HG03520 (cell line): Measurements from ENCODE around the gene RRAS.
A peak's percentile ranks its signal among the peaks of the same experiment; 100 is the strongest.

ENCODE experiments used
- ATAC-seq: cut with Tn5 transposase; IDR thresholded peaks from one replicate; pipeline ENCODE4 v1.9.1; 2021; ENCODE audit warnings: mild to moderate bottlenecking, moderate library complexity; ENCODE audit not compliant: unreplicated experiment

The RRAS gene

DNA sequence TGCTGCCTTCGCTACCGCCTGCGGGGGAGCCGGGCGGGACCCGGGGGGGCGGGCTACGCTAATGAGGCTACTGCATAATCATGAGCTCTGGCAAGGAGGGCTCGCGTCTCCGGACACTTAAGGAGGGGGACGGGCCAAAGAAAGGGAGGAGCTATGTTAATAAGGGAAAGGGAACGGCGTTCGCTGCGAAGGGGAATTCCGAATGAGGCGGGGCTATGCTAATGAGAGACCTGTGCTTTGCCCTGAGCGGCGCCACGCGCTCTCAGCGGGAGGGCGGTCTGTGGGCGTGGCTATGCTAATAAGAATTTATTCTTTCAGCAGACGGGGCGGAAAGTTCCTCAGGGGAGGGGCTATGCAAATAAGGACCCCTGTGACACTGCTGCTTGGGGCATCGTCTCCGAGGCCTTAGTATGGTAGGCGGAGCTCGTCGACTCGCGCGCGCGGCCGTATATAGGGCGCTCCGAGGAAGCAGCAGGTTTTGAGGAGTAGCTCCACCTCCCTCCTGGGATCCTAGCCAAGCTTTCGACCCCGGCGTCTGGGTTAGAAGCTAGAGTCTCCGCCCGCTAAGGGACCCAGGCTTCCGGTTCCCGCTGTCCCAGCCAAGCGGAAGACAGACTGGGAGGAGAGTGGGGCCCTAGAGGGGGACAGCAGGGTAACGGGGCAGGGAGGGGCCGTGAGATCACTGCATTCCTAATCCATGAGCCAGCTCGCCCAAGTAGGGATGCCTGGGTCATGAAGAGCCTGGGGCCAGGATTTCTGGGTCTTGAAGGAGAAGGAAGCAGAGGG lies at the start of gene RRAS:
TSS of gene RRAS (minus strand) at position 31 of the 786 bp plus-strand sequence. CDS start 45 bp downstream, outside the sequence.
- peak; percentile 45 for ATAC-seq

DNA sequence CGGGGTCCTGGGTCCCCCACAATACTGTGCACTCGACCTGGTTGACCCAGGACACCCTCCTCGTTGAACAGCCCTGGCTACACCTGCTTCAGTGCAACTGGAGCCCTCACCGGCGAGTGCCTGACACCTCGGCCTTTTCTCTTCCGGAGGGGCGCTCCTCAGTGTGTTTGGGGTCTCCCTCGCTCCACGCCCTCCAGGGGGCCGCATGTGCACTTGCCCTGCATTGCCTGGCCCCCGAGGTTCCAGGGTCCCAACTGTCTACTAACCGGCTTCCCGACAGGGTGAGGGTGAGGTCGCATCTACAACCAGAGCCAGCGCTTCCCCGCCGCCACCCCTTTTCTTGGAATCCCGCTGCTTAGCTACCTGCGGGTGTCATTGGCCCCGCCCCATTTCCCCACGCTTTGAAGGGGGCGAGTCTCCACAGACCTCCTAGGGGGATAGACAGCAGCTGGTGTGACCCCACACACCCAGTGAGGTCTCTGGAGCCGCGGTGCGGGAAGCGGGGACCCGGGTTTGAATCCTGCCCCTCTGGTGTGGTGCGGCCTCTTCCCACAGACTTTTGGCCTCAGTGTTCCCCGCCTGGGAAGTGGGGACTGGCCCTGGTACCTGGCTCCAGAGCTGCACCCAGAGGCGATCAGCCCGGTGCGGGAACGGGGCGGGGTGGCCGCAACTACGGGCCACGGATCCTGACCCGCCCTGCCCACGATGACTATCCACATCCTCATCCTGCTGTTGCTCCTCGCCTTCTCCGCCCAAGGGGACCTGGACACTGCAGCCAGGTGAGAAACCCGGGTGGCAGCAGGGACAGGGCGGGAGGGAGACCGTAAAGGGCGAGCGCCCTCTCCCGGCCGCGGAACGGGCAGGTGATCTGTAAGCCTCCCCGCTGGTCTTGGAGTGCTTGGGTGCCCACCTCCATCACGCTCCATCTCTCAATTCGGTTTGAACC lies 49.5 kb upstream of the RRAS start, which contains the start of gene ADM5:
TSS of gene ADM5 (plus strand) at position 462 of the 946 bp plus-strand sequence. CDS start at position 706, 244 bp downstream.
- ATAC-seq: no peak

DNA sequence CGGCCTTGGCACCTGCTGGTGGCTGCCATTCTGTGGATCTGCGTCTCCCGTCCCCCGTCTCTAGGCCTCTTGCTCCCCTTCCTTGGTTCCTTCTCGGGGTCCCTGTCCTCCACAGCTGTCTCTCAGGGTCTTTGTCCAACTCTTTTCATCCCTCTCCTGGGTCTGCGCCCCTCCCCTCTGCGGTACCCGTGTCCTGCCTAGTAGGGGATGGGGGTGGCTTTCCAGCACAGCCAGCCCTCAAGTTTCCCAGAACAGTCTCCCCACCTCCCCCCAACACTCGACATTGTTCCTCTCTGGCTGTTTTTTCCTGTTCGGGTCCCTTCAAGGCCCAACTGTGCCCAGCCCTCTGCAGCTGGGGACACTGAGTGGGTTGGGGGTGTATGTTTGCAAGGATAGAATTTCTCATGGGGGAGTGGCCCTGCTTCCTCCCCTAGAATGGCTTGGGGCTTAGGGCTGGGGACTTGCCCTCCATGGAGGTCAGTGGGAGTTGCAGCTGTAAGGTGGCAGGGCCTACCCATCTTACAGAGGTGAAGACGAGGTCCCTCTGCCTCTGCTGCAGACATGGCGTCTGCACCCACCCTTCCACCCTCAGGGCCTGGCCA lies 48.7 kb upstream of the RRAS start:
- no peak for ATAC-seq

DNA sequence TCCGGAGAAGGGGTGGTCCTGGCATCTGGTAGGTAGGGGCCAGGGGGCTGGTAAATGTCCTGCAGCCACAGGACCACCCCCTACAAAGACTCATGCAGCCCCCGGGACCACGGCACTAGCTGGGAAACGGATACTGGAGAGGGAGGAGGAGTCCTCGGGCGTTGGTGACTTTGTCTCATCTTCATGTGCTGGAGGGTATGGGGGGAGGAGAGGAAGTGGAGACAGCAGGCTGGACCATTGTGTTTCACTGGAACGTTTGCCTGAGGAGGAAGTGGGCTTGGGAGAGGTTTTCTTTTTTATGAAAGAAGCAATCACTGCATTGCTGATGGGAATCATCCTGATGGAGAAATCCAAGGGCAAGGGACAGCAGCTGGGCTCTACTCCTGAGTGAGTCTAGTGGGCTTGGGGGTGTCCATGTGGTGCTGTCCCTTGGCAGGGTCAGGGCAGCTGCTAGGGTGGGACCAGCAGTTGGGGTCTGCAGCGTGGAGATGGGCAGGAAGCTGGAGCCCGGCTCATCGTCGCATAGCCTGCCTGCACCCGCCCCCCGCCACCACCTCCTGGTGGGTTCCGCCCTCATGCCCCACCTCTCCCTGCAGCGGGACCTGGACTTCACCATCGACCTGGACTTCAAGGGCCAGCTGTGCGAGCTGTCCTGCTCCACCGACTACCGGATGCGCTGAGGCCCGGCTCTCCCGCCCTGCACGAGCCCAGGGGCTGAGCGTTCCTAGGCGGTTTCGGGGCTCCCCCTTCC lies 47.8 kb upstream of the RRAS start:
- ATAC-seq: no peak

DNA sequence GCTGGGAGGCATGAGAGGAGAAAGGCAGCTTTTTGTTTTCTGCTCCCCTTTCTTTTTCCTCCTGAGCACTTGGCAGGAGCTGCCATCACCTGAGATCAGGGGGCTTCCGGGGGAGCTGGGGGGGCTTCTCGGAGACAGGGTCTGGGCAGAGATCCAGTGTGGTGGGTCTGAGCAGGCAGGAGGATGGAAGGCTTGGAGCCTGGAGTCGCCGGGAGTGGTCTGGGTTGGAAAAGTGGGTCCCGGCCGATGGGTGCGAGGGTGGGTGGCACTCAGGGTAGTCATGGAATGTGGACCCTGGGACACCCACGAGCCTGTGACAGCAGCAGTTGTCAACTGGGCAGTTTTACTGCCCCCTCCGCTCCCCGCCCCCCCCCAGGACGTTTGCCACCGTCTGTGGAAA lies 47.2 kb upstream of the RRAS start:
- no peak for ATAC-seq

DNA sequence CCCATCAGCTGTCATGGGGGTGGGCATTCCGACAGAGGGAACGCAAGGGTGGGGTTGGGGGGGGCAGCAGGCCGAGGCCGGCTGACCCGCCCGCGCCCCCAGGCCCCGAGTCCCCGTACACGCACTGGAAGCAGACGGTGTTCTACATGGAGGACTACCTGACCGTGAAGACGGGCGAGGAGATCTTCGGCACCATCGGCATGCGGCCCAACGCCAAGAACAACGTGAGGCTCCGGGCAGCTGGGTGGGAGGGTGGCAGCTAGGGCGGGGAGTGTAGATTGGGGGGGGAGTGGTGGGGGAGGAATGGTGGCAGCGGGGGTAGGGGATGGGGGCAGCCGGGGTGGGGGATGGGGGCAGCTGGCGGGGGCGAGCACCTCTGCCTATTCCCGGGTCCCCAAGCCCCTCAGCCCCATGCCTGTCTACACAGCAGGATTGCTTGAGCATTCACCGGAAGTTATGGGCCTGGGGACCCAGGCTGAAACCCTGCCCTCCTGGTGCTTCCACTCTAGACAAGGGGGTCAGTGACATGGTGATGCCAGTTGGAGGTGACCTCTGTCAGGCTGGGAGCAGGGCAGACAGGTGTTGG lies 46.7 kb upstream of the RRAS start:
- ATAC-seq: no peak

DNA sequence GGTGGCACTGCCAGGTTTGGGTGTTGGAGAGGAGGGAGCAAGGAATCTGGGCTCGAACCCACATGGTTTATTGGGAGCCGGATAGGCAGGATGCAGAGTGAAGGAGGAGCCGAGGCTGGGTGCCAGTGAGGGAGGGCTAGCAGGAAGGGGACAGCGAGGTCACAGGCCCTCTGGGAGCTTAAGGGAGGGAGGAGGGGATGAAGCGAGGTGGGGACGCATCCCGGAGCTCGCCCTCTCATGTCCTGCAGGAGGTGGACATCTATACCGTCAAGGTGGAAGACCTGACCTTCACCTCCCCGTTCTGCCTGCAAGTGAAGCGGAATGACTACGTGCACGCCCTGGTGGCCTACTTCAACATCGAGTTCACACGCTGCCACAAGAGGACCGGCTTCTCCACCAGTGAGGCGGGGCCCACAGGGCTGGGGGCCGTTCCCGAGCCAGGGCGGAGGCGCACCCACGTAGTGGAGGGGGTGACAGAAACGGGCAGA lies 45.9 kb upstream of the RRAS start:
- no peak for ATAC-seq

DNA sequence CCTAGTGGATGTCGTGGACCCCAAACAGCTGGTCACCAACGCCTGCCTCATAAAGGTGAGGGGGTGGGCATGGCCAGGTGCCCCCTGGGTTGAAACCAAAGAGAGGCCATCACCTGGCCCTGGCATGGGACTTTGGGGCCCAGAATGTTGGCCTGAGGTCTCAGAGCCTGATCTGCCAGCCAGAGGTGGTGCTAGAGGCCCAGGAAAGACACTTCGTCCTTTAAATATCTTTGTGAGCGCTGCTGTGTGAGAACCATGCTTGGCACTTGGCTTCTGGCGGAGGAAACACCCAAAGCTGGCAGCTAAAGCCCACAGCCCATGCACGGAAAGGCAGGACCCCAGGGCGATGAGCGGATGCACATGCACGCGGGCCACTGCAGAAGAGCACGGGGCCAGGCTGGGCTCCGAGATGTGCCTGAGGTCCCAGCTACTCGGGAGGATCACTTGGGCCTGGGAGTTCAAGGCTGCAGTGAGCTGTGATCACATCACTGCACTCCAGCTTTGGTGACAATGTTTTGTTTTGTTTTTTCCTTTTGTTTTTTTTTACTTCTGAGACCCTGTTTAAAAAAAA lies 45.1 kb upstream of the RRAS start:
- ATAC-seq: no peak

DNA sequence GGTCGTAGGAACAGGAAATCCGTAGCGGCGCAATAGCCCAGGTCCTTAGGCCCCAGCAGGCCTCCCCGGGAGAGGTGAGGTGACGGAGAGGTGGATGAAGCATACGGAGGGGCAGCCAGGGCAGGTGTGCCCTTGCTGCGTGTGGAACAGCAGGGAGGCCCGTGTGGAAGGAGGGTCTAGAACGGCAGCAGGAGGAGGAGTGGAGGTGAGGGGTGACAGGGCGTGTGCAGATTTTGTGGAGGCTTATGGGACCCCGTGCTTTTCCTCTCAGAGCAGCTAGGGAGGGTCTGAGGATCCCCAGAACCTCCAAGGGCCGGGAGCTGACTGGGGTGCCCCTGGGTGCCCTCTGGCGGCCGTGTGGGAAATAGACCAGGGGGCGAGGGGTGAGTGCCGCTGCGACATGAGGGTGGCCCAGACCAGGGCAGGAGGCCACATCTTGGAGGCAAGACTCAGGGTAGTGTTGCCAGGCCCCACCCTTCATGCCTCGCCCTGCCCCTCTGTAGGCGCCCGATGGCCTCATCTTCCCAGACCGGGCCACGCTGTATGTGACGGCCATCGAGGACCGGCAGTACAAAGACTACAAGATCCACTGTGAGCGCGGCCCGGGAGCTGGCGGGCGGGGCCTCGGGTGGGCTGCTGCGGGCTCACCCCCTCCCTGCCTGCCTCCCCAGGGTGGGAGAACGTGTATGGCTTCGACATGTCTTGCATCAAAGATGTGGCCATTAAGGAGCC lies 44.5 kb upstream of the RRAS start:
- ATAC-seq: no peak

DNA sequence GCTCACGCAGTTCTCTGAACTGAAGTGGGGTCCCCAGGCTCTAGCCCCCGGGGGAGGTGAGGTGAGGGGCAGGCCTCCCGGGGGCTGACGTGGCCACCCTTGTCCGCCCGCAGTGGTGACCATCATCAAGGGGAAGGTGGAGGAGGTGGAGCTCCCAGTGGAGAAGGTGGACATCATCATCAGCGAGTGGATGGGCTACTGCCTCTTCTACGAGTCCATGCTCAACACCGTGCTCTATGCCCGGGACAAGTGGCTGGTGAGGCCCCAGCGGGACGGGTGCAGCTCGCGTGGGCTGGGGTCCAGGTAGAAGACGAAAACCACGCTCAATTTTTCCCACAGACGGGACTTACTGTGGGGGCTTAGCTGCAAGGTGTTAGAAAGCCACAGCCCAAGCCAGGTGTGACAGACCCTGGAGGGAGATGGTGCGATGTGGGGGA lies 43.9 kb upstream of the RRAS start:
- ATAC-seq: no peak

DNA sequence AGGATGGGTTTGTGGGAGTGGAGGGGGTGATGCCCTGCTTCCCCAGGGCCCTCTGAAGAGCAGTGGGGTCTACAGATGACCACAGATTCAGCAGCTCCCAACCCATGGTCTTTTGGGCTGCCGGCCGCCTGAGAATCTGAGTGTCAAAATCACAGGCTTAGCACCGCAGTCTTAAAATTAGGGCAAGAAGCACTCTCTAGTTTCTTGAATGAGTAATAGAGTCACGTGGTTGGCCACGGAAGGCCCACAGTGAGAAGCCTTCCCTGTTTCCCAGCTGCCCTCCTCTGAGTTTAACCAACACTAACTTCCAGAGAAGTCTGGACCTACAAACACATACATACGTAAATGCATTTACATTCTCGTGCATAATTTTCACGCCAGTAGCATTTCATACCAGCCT lies 42.3 kb upstream of the RRAS start:
- ATAC-seq: no peak

DNA sequence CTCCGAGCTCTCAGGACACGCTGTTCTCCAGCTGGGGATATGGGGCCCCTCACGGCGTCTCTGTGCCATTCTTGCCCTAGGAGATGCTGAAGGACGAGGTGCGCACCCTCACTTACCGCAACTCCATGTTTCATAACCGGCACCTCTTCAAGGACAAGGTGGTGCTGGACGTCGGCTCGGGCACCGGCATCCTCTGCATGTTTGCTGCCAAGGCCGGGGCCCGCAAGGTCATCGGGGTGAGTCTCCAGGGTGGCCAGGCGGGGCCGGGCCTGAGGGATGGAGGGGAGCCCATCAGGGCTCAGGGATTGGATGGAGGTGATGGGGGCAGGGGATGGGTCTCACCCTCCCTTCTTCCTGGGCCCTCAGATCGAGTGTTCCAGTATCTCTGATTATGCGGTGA lies 41.9 kb upstream of the RRAS start:
- ATAC-seq: no peak

DNA sequence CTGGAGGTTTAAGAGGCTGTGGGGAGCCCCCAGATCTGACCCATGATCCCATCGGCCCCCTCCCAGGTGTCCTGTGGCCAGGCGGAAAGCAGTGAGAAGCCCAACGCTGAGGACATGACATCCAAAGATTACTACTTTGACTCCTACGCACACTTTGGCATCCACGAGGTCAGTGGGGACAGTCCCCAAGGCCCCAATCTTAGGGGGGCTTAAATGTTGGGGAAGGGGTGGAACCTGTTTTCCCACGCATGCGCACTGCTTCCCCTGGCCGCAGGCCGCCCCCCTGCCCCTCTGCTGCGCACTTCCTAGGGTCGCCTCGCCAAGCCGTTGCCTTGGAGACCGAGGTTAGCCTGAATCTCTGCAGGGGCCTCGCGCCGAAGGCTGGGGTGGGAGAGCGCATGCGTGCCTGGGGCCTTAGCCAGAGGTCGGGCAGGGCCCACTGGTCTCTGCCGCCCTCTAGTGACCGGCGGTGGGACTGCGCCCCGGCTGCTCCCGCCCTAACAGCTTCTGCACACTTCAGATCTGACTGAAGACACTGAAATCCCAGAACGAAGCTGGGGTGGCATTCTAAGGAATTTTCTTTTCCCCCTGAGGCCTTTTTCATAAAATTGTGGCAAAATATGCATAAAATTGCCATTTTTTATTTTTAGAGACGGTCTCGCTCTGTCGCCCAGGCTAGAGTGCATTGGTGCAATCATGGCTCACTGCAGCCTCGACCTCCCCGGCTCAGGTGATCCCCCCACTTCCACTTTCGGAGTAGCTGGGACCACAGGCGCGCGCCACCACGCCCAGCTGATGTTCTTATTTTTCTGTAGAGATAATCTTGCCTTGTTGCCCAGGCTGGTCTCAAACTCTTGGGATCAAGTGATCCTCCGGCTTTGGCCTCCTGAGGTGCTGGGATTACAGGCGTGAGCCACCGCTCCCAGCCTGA lies 40.7 kb upstream of the RRAS start:
- no peak for ATAC-seq

DNA sequence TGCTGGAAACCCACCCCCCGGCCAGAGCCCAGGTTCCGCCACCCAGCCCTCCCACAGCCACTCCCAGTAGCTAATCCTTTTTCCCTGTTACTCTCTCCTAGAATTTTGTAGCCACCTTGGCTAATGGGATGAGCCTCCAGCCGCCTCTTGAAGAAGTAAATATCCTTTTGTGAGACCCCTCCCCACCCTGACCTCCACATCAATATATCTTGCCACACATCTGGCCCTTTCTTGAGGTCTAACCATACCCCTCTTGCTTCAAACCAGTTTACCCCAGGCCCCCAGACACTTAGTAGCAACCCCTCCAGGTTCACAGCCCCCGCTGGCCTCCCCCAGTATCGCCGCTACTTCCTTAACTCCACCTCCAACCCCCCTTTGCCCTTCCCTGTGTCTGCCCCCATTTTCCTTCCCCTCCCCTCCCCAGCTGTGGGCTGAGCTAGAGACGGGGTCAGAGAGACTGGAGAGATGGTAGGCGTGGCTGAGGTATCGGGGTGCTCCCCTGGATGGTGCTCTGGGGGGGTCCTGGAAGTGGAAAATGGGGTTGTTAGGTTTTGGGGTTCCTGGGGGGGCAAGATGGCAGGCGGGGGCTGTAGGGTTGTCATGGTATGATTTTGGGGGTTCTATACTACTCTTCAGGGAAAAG lies 39.9 kb upstream of the RRAS start:
- no peak for ATAC-seq

DNA sequence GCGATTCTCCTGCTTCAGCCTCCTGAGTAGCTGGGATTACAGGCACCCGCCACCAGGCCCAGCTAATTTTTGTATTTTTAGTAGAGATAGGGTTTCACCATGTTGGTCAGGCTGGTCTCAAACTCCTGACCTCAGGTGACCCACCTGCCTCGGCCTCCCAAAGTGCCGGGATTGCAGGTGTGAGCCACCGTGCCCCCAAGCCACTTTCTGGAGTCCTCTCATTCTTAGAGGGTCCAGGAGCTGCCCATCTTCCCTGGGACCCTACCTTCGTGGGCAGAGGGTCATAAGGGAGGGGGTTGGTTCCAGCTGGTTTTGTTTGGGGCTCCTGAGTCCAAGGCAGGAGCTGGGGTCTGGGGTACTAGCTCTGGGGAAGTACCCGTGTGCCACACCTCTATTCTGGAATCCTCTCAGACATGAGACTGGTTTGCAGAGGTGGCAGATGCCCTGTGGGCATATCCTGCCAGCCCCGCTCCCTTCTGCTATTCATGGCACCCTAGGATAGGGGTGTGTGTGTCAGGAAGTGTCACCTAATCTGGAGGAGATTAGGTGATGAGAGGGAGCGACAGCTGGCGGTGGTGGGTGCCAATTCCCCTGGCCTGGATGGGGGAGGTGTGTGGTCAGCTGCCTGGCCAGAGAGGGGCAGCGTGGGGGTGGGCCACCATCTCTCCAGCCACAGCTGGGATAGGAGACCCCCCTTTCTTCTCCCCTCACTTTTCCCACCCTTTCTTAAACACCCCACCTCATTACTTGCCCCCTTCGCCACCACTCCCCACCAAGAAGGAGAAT lies 39.2 kb upstream of the RRAS start:
- no peak for ATAC-seq

DNA sequence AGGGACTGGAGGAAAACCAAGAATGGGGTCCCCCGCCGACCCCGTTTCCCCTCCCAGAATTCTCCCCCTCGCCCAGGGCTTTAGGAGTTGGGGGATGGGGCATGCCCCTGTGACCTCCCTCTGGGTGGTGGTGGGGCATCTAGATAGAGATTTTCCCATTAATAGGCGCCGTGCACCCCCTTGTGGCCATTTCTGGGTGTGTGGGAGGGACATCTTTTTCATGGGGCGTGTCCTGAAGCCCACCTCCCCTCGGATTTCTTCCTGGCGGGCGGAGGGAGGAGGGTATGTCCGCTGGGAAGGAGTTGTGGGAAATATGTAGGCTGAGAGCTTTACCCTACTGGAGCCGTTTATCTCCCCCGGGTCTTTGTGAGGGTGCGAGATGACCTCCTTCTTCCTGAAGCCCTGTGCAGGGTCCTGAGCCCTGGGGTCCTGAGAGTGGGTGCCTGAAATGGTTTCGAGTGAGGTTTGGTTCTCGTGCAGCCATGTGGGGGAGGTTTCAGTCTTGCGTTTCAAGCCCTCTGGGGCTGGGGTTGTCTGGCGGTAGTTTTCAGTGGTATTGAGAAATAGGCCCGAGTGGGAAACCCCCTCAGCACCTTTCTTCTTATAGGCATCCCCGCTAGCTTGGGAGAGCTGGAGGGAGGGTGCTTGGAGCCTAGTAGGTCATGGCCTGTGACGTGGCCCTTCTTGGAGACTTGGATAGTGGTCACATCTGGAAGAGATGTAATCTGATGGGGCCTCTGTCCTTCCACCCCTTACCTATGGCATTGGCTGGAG lies 38.1 kb upstream of the RRAS start:
- ATAC-seq: no peak
